Heart left ventricle (tissue), 16 donors: ENCODE data around the gene RTEL1. TPM values are rescaled to one million over a fixed set of nuclear protein-coding genes. Genes with fewer than 3 reads are reported as not detected.

Source experiments
- ATAC-seq, 4 donors: fragments of 200-7000 bp; cut with Tn5 transposase; one replicate each; pipeline ENCODE4 v1.9.1; 2020 to 2022; ENCODE audit warnings: moderate library complexity in 4 of 4, mild to moderate bottlenecking in 3 of 4, moderate number of reproducible peaks in 1 of 4
- DNase-seq, 5 donors: peaks; one replicate each; pipeline ENCODE4 v3.0.0-alpha.2; 2020
- H3K27ac ChIP-seq, 12 donors: fragments of 200-600 bp; sonication (generic) in 4 of 12; one replicate each; pipeline versions ENCODE4 v1.5.0 to v1.8.0; 2016 to 2022; ENCODE audit warnings: mild to moderate bottlenecking in 2 of 12
- H3K27me3 ChIP-seq, 9 donors: fragments of 200-600 bp; sonication (generic) in 2 of 9; one replicate each; pipeline versions ENCODE4 v1.5.1 to v1.8.0; 2016 to 2022; ENCODE audit warnings: mild to moderate bottlenecking in 3 of 9
- H3K36me3 ChIP-seq, 9 donors: fragments of 200-600 bp; sonication (generic) in 2 of 9; one replicate each; pipeline versions ENCODE4 v1.5.0 to v1.8.0; 2018 to 2022; ENCODE audit warnings: mild to moderate bottlenecking in 2 of 9
- H3K4me1 ChIP-seq, 12 donors: fragments of 200-600 bp; sonication (generic) in 4 of 12; one replicate each; pipeline versions ENCODE4 v1.5.0 to v1.8.0; 2016 to 2022; ENCODE audit warnings: mild to moderate bottlenecking in 3 of 12
- H3K4me3 ChIP-seq, 12 donors: fragments of 200-600 bp; sonication (generic) in 4 of 12; one replicate each; pipeline versions ENCODE4 v1.5.0 to v1.8.0; 2017 to 2022; ENCODE audit warnings: mild to moderate bottlenecking in 9 of 12, moderate library complexity in 4 of 12
- H3K9me3 ChIP-seq, 12 donors: fragments of 200-600 bp; sonication (generic) in 4 of 12; one replicate each; pipeline versions ENCODE4 v1.5.0 to v1.8.0; 2016 to 2022; ENCODE audit warnings: mild to moderate bottlenecking in 1 of 12
- CTCF ChIP-seq, 12 donors: fragments of 200-600 bp; sonication (generic) in 4 of 12; IDR thresholded peaks; one replicate each; pipeline versions ENCODE4 v1.5.0 to v1.8.0; 2018 to 2022; ENCODE audit warnings: antibody characterized with exemption in 12 of 12, mild to moderate bottlenecking in 5 of 12
- POLR2A ChIP-seq, 2 donors: fragments of 450-650 bp; IDR thresholded peaks; one replicate each; pipeline ENCODE4 v1.6.1; 2017; ENCODE audit warnings: antibody characterized with exemption in 2 of 2, mild to moderate bottlenecking in 2 of 2, moderate library complexity in 2 of 2
- WGBS, 4 donors: extraction: QIAGEN DNeasy Blood & Tissue Kit in 2 of 4; methylation state at CpG; one replicate each; pipeline versions ENCODE4 v1.1.5 to v1.1.7; 2013 to 2018; 5-methylcytosine and 5-hydroxymethylcytosine counted together
- intact Hi-C, 10 donors: fragments of 100-400 bp; cut with DNase I; formaldehyde crosslinking; loops; one replicate each; pipeline versions ENCODE4 v1.11.1 to v1.14.2; 2022
- polyA plus RNA-seq, 2 donors: library from polyadenylated mRNA; stranded (reverse); fragments of 200-250 nt; gene quantifications; one replicate each; pipeline ENCODE4 v1.2.3, GENCODE V29; 2013
- total RNA-seq, 9 donors: library from RNA; depleted of rRNA in 2 of 9; stranded (reverse); fragments of >200 nt in 2 of 9; fragmentation: NEBNext Ultra II Directional in 3 of 9; extraction: Animal tissue kit (Norgen Biotek cat#: 25700) in 3 of 9; gene quantifications; one replicate each; pipeline versions ENCODE4 v1.1.0 to v1.2.4, GENCODE V29; 2016 to 2023
- donor health status: ischemic (EF 13 %, LVEDD 7.1; RV severe dilation, severe dysfunction).
- donor health status: healthy with polysubstance abuse.
- donor health status: DM: no; HTN: yes; CAD: no.
- donor health status: DM: no; HTN: no; CAD: no.
- donor health status: ischemic (EF 25% LVEDD 6.9; RV normal size, moderate dysfunction).
- donor health status: ischemic (EF 25% LVEDD 5.7; RV mildly dilated, moderate dysfunction).
- donor health status: healthy.
- donor health status: DM: yes; HTN: yes; CAD: no.
- donor health status: ischemic (EF 35%, LVEDD 5.7; RV mildly dilated, moderate dysfunction).
- donor health status: nonischemic (EF 11% LVEDD 7.7; RV severe dilation, severe dysfunction).
- donor health status: DM: yes; HTN: yes; CAD: no.
- donor health status: PGD.
- donor health status: ischemic (EF 29% LVEDD 5.4; RV normal size, mild dysfunction).
- donor health status: nonischemic (EF 23%, LVEDD 6.1; RV moderate dilation, normal function).

Gene RTEL1
- total and polyA plus RNA-seq, 11 donors, result 3.0 to 17.8 (median 9.6) TPM

- peaks cover 0 to 24% (median 6%) of the 10 kb centered on the region in 9 donors for H3K36me3 ChIP-seq
- H3K27me3 ChIP-seq, result no peaks in the 10 kb centered on the region
- 46 to 68% (median 55%) methylated on average over 19 to 22 of the region's 22 CpGs for WGBS, 4 donors
- peak; percentile 43 to 69 (median 66) for ATAC-seq
- peak overlapping the region; percentile 63 to 90 (median 82) for H3K27ac ChIP-seq
- H3K9me3 ChIP-seq, result no peaks in the 10 kb centered on the region
- no peak overlapping the region for H3K4me3 ChIP-seq
- H3K4me1 ChIP-seq, result peaks cover 7 to 63% (median 38%) of the 10 kb centered on the region in 12 donors
- peak; percentile 70 to 88 (median 79) for DNase-seq
- intact Hi-C loops, result no loop called here
- TF ChIP-seq POLR2A (IDR thresholded peaks at IDR 0.05) (peak in 1 of 2 donors; percentile 16), CTCF (IDR thresholded peaks at IDR 0.05) (no peak)
Observed at GRCh38 chr20:63682384-63683139, 24.4 kb downstream of the RTEL1 start.

GRCh38 chr20:63685269-63686026 lies 27.3 kb downstream of the RTEL1 start:
- intact Hi-C loops, result loop anchor here in 1 of 10 donors (2.0 kb wide), 1 partner anchor 59 kb away; the partner anchor contains the start of gene GMEB2
- 87 to 96% (median 93%) methylated on average over 10 to 21 of the region's 21 CpGs for WGBS, 4 donors
- Histone ChIP-seq H3K4me3 (no peak overlapping the region), H3K4me1 (peaks cover 19 to 78% (median 53%) of the 10 kb centered on the region in 12 donors), H3K9me3 (no peaks in the 10 kb centered on the region), H3K27ac (peak overlapping the region; percentile 22 to 99 (median 88)), H3K36me3 (peaks cover 0 to 8% (median 0%) of the 10 kb centered on the region in 9 donors), H3K27me3 (no peaks in the 10 kb centered on the region)
- DNase-seq (peak in 1 of 5 donors; percentile 25), ATAC-seq (no peak)
- no peak for TF ChIP-seq CTCF (IDR thresholded peaks at IDR 0.05)
- no peak for TF ChIP-seq POLR2A (IDR thresholded peaks at IDR 0.05)

GRCh38 chr20:63686094-63686491 lies 28.0 kb downstream of the RTEL1 start:
- Histone ChIP-seq H3K27ac (peak overlapping the region; percentile 22 to 99 (median 88)), H3K4me1 (peaks cover 19 to 83% (median 53%) of the 10 kb centered on the region in 12 donors), H3K9me3 (no peaks in the 10 kb centered on the region), H3K36me3 (peaks cover 0 to 8% (median 0%) of the 10 kb centered on the region in 9 donors), H3K27me3 (no peaks in the 10 kb centered on the region), H3K4me3 (peak overlapping the region in 8 of 12 donors; percentile 5 to 39 (median 22))
- WGBS, 4 donors, result 83 to 89% (median 86%) methylated on average over 7 to 24 of the region's 24 CpGs
- ATAC-seq (no peak), DNase-seq (peak in 1 of 5 donors; percentile 41)
- intact Hi-C loops, result loop anchor here in 1 of 10 donors (2.0 kb wide), 1 partner anchor 59 kb away; the partner anchor contains the start of gene GMEB2
- TF ChIP-seq CTCF (IDR thresholded peaks at IDR 0.05), result no peak
- no peak for TF ChIP-seq POLR2A (IDR thresholded peaks at IDR 0.05)
